ENCODE measurements around the gene TRIM72.
"Not testable (repeated sequence)": the region's sequence is repeated elsewhere in the genome, so short reads cannot be mapped to it uniquely, and the experiment has no call there.

- TF ChIP-seq, protein P1, sequence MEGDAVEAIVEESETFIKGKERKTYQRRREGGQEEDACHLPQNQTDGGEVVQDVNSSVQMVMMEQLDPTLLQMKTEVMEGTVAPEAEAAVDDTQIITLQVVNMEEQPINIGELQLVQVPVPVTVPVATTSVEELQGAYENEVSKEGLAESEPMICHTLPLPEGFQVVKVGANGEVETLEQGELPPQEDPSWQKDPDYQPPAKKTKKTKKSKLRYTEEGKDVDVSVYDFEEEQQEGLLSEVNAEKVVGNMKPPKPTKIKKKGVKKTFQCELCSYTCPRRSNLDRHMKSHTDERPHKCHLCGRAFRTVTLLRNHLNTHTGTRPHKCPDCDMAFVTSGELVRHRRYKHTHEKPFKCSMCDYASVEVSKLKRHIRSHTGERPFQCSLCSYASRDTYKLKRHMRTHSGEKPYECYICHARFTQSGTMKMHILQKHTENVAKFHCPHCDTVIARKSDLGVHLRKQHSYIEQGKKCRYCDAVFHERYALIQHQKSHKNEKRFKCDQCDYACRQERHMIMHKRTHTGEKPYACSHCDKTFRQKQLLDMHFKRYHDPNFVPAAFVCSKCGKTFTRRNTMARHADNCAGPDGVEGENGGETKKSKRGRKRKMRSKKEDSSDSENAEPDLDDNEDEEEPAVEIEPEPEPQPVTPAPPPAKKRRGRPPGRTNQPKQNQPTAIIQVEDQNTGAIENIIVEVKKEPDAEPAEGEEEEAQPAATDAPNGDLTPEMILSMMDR (conservative IDR thresholded peaks at IDR 0.05; ENCODE audit: low read length), result not testable (repeated sequence)
- TF ChIP-seq EZH2phosphoT487 (IDR thresholded peaks at IDR 0.05; ENCODE audit: borderline replicate concordance), result not testable (repeated sequence)
These were observed 64.9 kb downstream of the TRIM72 start for GRCh38 chr16:31278853-31279252.
